LNCaP clone FGC (cell line): ENCODE measurements around the gene NSL1.

ENCODE experiments used
- DNase-seq: peaks from one replicate; pipeline ENCODE4 v3.0.0-alpha.2; 2011; ENCODE audit warnings: low read depth
- H3K4me3 ChIP-seq: 2 replicates; pipeline ENCODE4 v1.5.1; 2011; ENCODE audit warnings: mild to moderate bottlenecking, low read depth, low read length, control low read depth
- TF ChIP-seq, protein P1 (sequence below): IDR thresholded peaks from 2 replicates; pipeline ENCODE4 v1.5.1; 2012; ENCODE audit warnings: mild to moderate bottlenecking; ENCODE audit not compliant: control insufficient read depth, insufficient read depth; ENCODE audit errors: extremely low read depth

Gene NSL1

DNA sequence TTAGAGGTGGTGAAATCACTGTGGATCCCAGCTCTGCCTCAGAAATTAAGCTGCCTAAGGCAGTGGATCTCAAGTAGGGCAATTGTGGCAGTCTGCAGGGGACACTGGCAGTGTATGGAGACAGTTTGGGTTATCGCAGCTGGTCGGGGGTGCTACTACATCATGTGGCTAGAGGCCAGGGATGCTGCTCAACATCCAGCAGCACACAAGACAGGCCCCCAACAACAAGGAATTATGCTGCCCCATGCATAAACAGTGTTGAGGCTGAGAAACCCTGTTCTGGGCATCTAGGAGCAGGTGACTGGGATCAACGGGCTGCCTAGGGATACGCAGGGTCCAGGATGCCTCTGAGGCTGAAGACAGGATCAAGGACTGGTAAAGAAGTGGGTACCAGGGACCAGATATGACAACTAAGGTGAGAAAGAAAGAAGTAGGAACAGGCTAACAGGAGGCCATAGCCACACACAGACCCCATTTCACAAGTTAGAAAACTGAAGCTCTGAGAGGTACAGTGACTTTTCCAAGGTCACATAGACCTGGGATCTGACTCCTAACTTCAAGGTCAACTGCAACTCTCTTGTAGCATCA lies 100.7 kb downstream of the NSL1 start:
- TF ChIP-seq, protein P1, sequence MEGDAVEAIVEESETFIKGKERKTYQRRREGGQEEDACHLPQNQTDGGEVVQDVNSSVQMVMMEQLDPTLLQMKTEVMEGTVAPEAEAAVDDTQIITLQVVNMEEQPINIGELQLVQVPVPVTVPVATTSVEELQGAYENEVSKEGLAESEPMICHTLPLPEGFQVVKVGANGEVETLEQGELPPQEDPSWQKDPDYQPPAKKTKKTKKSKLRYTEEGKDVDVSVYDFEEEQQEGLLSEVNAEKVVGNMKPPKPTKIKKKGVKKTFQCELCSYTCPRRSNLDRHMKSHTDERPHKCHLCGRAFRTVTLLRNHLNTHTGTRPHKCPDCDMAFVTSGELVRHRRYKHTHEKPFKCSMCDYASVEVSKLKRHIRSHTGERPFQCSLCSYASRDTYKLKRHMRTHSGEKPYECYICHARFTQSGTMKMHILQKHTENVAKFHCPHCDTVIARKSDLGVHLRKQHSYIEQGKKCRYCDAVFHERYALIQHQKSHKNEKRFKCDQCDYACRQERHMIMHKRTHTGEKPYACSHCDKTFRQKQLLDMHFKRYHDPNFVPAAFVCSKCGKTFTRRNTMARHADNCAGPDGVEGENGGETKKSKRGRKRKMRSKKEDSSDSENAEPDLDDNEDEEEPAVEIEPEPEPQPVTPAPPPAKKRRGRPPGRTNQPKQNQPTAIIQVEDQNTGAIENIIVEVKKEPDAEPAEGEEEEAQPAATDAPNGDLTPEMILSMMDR = no peak
- H3K4me3 ChIP-seq = no peak overlapping the region
- DNase-seq = no peak

DNA sequence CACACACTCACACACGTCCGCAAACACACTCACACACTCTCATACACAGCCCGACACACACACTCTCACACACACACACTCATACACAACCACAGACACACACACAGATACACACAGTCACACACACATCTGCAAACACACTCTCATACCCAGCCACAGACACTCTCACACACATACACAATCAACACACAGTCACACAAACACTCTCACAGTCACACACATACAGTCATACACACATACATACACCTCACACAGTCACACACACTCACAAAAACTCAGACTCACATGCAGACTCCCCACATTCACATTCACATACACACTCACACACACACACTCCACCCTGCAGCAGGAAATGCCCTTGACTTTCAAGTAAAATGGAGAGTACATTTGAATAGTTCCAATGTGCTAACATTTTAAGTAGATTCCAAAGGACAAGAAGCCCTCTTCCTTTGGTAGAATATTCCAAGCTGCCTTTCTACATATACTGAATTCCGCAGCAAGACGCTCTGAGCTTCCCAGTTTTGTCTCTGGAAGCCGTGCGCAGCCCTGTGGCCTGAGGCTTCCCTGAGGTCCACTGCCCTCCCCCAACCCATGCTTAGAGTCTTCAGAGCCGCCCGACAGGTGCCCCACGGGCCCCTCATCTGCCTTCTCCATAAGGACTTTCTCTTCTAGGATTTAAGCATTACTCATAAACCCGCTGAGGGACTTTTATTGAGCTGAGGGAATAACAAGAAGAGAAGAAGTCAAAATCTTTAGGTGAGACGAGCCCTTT lies 101.6 kb downstream of the NSL1 start:
- H3K4me3 ChIP-seq = no peak overlapping the region
- DNase-seq = no peak
- TF ChIP-seq, protein P1 = no peak

DNA sequence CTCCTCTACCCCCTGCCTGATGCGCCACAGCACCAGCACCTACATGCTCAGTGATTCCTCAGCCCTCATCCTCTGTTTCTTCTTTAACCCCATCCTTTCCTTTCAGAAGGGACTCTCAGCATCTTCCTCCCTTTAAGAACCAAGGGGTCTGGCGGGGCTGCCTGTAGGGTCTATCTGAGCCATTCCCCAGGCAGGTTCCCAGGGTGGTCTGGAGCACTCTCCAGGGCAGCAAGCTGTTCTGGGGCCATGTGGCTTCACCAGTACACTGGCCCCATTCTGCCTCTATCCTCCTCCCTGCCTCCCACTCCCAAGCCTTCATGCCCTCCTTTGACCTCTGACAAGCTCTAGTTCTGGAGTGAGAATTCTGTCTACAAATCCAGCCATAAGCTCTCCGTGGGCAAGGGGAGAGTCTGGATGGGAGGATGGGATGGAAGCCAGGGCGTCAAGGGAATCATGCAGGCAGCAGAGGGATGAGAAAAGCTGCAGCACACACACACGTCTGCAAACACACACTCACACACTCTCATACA lies 102.3 kb downstream of the NSL1 start:
- no peak overlapping the region for H3K4me3 ChIP-seq
- TF ChIP-seq, protein P1 = no peak
- no peak for DNase-seq

DNA sequence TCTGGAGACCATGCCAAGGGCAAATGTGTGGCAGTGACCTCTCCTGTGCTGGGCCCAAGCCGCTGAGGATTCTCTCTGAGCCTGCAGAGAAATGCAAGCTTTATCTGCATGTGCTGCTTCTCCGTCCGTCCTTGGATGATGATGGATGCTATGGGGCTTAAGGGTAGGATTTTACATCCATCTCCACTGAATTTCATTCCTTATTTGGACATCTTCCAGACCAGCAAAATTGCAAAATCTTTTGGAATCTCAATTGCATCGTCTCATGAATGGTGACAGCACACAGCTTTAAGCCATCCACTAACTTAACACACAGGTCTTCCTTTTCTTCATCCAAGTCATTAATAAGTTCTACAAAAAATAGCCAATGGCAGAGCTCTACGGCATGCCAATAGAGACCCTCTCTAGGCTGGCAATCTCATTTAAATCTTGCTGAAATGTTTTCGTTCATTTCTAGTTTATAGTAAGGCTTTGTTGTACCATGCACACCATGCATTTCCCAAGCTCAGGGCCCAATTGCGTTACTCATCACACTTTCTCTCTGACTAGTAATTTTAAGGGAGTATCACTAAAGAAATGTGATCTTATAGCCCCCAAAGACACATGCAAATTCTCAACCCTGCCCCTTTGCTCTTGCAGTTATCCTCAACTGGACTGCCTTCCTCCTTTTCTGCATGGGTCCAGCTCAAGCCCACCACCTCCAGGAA lies 103.1 kb downstream of the NSL1 start:
- H3K4me3 ChIP-seq = no peak overlapping the region
- no peak for DNase-seq
- TF ChIP-seq, protein P1 = no peak

DNA sequence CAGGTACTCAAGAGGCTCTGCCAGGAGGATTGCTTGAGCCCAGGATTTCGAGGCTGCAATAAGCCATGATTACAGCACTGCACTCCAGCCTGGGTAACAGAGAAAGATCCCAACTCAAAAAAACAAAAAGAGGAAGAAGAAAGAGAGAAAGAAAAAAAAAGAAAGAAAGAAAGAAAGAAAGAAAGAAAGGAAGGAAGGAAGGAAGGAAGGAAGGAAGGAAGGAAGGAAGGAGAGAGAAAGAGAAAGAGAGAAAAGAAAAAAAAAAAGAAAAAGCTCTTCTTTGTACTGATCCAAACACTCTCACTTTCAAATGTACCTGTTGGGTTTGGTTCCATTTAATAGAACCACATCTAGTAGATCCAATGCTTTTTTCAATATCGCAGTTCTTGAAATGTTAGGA lies 103.8 kb downstream of the NSL1 start:
- TF ChIP-seq, protein P1 = no peak
- no peak for DNase-seq
- H3K4me3 ChIP-seq = no peak overlapping the region

DNA sequence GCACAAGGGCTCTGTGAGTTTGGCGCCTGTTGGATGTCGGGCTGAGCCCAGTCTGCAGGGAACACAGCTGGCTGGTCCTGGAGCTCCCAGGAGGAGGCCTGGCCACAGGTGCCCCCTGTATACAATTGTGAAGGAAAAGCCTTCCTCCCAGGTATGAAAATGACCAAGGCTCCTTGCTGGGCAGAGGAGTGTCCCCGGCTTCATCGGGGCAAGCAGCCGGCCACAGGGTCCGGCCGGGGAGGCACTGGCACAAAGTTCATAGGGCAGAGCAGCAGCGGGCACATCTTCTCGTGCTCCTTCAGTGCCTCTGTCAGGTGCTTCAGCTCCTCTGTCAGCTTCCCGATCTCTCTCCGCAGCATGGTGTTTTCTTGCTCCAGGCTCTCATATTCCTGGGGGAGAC lies 105.0 kb downstream of the NSL1 start:
- TF ChIP-seq, protein P1 = no peak
- DNase-seq = no peak
- H3K4me3 ChIP-seq = no peak overlapping the region
